SH-SY5Y (cell line): ENCODE data around the gene P3R3URF.

Experiments used
- GATA2 ChIP-seq: IDR thresholded peaks from 2 replicates; pipeline ENCODE4 v1.6.1; 2011; ENCODE audit warnings: mild to moderate bottlenecking, low read depth, low read length
- GATA3 ChIP-seq: IDR thresholded peaks from 2 replicates; pipeline ENCODE4 v1.6.1; 2011; ENCODE audit warnings: low read depth, mild to moderate bottlenecking, low read length, moderate library complexity

GRCh38 chr1:46148318-46148717 lies 28.0 kb downstream of the P3R3URF start:
- TF ChIP-seq GATA3 = no peak
- no peak for TF ChIP-seq GATA2
